CD4-positive, alpha-beta T cell (primary cell): ENCODE data around the gene PRR27. TPM values are rescaled to one million over a fixed set of nuclear protein-coding genes. Genes with fewer than 3 reads are reported as not detected.

Experiments
- ATAC-seq: fragments of 200-7000 bp; cut with Tn5 transposase; one replicate; pipeline ENCODE4 v1.10.0; 2022; ENCODE audit warnings: mild to moderate bottlenecking; ENCODE audit not compliant: poor library complexity
- CTCF ChIA-PET: fragments of 350-600 bp; sonication (Branson Sonifier 250); formaldehyde crosslinking; loops from one replicate; lab custom pipeline; 2021; ENCODE audit warnings: antibody characterized with exemption, inconsistent platforms; lab: Charles Lee
- POLR2A ChIA-PET: fragments of 350-600 bp; sonication (Branson Sonifier 250); formaldehyde crosslinking; loops from one replicate; lab custom pipeline; 2021; ENCODE audit warnings: antibody characterized with exemption, inconsistent platforms; lab: Charles Lee
- DNase-seq, 14 experiments: peaks; one replicate each; pipeline ENCODE4 v3.0.0-alpha.2; 2013 to 2020; ENCODE audit warnings: mixed read lengths in 2 of 14
- H3K27ac ChIP-seq, 2 donors: one replicate each; pipeline versions ENCODE4 v1.5.1 to v1.7.0; 2013; ENCODE audit warnings: low read length in 2 of 2, low read depth in 1 of 2, mild to moderate bottlenecking in 1 of 2
- H3K27me3 ChIP-seq, 2 experiments: 1 replicate in 1 of 2; 2 replicates in 1 of 2; pipeline versions ENCODE4 v1.6.1 to v1.7.0; 2013; ENCODE audit warnings: low read length in 2 of 2, control low read depth in 1 of 2, mild to moderate bottlenecking in 1 of 2, moderate library complexity in 1 of 2; ENCODE audit not compliant: insufficient read depth in 2 of 2, control insufficient read depth in 1 of 2
- H3K36me3 ChIP-seq: one replicate; pipeline ENCODE4 v1.6.1; 2013; ENCODE audit warnings: low read length, control low read depth; ENCODE audit not compliant: insufficient read depth
- H3K4me1 ChIP-seq: one replicate; pipeline ENCODE4 v1.6.1; 2013; ENCODE audit warnings: low read length, control low read depth; ENCODE audit not compliant: insufficient read depth
- H3K4me3 ChIP-seq: one replicate; pipeline ENCODE4 v1.5.1; 2013; ENCODE audit warnings: mild to moderate bottlenecking, low read length, moderate library complexity
- H3K9me3 ChIP-seq, 2 experiments: 1 replicate in 1 of 2; 2 replicates in 1 of 2; pipeline versions ENCODE4 v1.6.1 to v1.7.0; 2013; ENCODE audit warnings: low read length in 2 of 2, mild to moderate bottlenecking in 2 of 2, control low read depth in 1 of 2, moderate library complexity in 1 of 2; ENCODE audit not compliant: control insufficient read depth in 1 of 2, insufficient read depth in 1 of 2
- H3K27ac Mint-ChIP-seq: one replicate; pipeline ENCODE4 v1.8.0; 2020; ENCODE audit warnings: mixed read lengths
- H3K27me3 Mint-ChIP-seq: one replicate; pipeline ENCODE4 v1.8.0; 2021; ENCODE audit warnings: mixed read lengths
- H3K36me3 Mint-ChIP-seq: one replicate; pipeline ENCODE4 v1.8.0; 2021; ENCODE audit warnings: low read depth, mixed read lengths
- H3K4me1 Mint-ChIP-seq: one replicate; pipeline ENCODE4 v1.8.0; 2021; ENCODE audit warnings: low read depth, mixed read lengths
- H3K4me3 Mint-ChIP-seq: one replicate; pipeline ENCODE4 v1.8.0; 2020; ENCODE audit warnings: mild to moderate bottlenecking, mixed read lengths
- H3K9me3 Mint-ChIP-seq: one replicate; pipeline ENCODE4 v1.8.0; 2020; ENCODE audit warnings: mixed read lengths
- intact Hi-C, 2 experiments: fragments of 100-400 bp; cut with DNase I in 1 of 2; cut with micrococcal nuclease in 1 of 2; formaldehyde crosslinking; loops; one replicate each; pipeline versions ENCODE4 v1.15.1 to v1.9.0; 2023 to 2025; cut with DNase I, micrococcal nuclease
- total RNA-seq, 174 experiments: library from RNA in 2 of 174; stranded (reverse) in 2 of 174; gene quantifications; one replicate each; pipeline ENCODE4 v1.2.3 and lab custom pipeline; 2021 to 2026
- TF ChIP-seq, protein P1 (sequence below): fragments of 200-600 bp; IDR thresholded peaks from one replicate; pipeline ENCODE4 v1.8.0; 2022; ENCODE audit warnings: antibody characterized with exemption, mild to moderate bottlenecking

Gene PRR27
- total RNA-seq, 2 experiments from 2014 or later: not detected

DNA sequence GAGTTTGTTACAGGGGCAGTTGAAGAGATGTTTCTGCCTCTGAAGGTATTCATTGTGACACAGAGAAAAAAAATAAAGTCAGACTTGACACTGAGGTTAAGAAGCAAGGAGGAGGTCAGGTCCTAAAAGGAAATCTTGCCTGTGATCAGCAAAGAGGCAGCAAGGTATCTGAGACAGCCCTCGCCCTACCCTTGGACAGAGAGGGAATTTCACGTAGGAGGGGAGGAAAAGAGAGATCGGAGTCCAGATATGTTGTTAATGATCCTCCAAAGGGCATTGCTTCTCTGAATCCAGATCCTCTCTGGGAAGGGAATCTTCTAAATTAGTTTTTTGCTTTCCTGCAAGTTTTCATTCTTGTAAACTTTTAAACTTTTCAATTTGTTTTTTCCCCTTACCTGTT is 15.3 kb upstream of the PRR27 start:
- H3K27ac ChIP-seq: no peak overlapping the region
- ATAC-seq: no peak
- Mint-ChIP-seq H3K27ac (no peak overlapping the region), H3K4me3 (no peak overlapping the region), H3K27me3 (no peaks in the 10 kb centered on the region), H3K36me3 (no peaks in the 10 kb centered on the region), H3K9me3 (no peaks in the 10 kb centered on the region), H3K4me1 (no peaks in the 10 kb centered on the region)
- no peaks in the 10 kb centered on the region for H3K27me3 ChIP-seq
- intact Hi-C loops: no loop called here
- ChIA-PET CTCF (no interaction called here), POLR2A (no interaction called here)
- no peak overlapping the region for H3K4me3 ChIP-seq
- no peaks in the 10 kb centered on the region for H3K36me3 ChIP-seq
- no peak for DNase-seq
- no peaks in the 10 kb centered on the region for H3K4me1 ChIP-seq
- no peaks in the 10 kb centered on the region for H3K9me3 ChIP-seq
- TF ChIP-seq, protein P1, sequence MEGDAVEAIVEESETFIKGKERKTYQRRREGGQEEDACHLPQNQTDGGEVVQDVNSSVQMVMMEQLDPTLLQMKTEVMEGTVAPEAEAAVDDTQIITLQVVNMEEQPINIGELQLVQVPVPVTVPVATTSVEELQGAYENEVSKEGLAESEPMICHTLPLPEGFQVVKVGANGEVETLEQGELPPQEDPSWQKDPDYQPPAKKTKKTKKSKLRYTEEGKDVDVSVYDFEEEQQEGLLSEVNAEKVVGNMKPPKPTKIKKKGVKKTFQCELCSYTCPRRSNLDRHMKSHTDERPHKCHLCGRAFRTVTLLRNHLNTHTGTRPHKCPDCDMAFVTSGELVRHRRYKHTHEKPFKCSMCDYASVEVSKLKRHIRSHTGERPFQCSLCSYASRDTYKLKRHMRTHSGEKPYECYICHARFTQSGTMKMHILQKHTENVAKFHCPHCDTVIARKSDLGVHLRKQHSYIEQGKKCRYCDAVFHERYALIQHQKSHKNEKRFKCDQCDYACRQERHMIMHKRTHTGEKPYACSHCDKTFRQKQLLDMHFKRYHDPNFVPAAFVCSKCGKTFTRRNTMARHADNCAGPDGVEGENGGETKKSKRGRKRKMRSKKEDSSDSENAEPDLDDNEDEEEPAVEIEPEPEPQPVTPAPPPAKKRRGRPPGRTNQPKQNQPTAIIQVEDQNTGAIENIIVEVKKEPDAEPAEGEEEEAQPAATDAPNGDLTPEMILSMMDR: no peak

DNA sequence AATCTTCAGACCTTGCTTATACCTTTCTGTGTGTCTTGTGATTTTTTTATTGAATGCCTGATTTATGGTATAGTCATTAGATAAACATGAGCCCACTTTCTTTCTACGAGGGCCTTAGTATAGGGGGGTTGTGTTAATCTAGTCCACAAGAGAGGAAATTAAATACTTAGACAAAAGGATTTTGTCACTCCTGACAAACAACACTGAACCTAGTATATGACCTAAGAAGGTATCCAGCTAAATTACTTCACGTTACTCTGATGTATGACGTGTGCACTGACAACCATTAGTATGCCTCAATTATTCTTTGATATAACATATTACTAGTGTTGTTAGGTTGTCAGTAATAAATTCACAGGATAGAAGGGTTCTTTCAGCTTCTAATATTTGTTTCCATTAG is 2.8 kb upstream of the PRR27 start:
- Histone ChIP-seq H3K36me3 (no peaks in the 10 kb centered on the region), H3K4me1 (no peaks in the 10 kb centered on the region), H3K27ac (no peak overlapping the region), H3K9me3 (no peaks in the 10 kb centered on the region), H3K27me3 (no peaks in the 10 kb centered on the region), H3K4me3 (no peak overlapping the region)
- CTCF ChIA-PET: no interaction called here
- Mint-ChIP-seq H3K4me1 (no peaks in the 10 kb centered on the region), H3K9me3 (no peaks in the 10 kb centered on the region), H3K27me3 (no peaks in the 10 kb centered on the region), H3K36me3 (no peaks in the 10 kb centered on the region), H3K4me3 (no peak overlapping the region), H3K27ac (no peak overlapping the region)
- DNase-seq (no peak), ATAC-seq (no peak)
- POLR2A ChIA-PET: no interaction called here
- intact Hi-C loops: no loop called here
- TF ChIP-seq, protein P1: no peak

DNA sequence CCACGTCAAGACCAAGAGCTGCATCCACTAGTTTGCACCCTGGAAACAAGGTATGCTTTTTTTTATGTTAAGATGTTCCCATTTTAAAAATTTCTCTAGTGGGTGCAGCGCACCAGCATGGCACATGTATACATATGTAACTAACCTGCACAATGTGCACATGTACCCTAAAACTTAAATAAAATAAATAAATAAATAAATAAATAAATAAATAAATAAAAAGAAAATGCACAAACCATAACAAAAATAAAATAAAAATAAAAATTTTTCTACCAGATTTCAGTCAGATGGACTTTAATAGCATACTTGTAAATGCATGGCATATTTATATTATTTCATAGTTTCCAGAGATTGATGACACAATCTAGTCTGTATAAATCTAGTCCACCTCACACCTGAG is 1.9 kb upstream of the PRR27 start:
- Histone ChIP-seq H3K36me3 (no peaks in the 10 kb centered on the region), H3K9me3 (no peaks in the 10 kb centered on the region), H3K27ac (no peak overlapping the region), H3K4me1 (no peaks in the 10 kb centered on the region), H3K4me3 (no peak overlapping the region), H3K27me3 (no peaks in the 10 kb centered on the region)
- ChIA-PET CTCF (no interaction called here), POLR2A (no interaction called here)
- H3K36me3 Mint-ChIP-seq: no peaks in the 10 kb centered on the region
- TF ChIP-seq, protein P1: no peak
- H3K9me3 Mint-ChIP-seq: no peaks in the 10 kb centered on the region
- ATAC-seq (no peak), DNase-seq (no peak)
- intact Hi-C loops: no loop called here
- no peak overlapping the region for H3K27ac Mint-ChIP-seq
- no peaks in the 10 kb centered on the region for H3K27me3 Mint-ChIP-seq
- H3K4me3 Mint-ChIP-seq: no peak overlapping the region
- no peaks in the 10 kb centered on the region for H3K4me1 Mint-ChIP-seq
